DMS114 treated with DMSO at 0.1 percent for 48 hours (cell line): ENCODE data around the gene UNC119B.
"Not testable (repeated sequence)": the region's sequence is repeated elsewhere in the genome, so short reads cannot be mapped to it uniquely, and the experiment has no call there.

ENCODE experiments used
- DNase-seq: peaks from one replicate; lab custom pipeline; 2025; ENCODE audit not compliant: unreplicated experiment; lab: John Stamatoyannopoulos, UW

The UNC119B gene

DNA sequence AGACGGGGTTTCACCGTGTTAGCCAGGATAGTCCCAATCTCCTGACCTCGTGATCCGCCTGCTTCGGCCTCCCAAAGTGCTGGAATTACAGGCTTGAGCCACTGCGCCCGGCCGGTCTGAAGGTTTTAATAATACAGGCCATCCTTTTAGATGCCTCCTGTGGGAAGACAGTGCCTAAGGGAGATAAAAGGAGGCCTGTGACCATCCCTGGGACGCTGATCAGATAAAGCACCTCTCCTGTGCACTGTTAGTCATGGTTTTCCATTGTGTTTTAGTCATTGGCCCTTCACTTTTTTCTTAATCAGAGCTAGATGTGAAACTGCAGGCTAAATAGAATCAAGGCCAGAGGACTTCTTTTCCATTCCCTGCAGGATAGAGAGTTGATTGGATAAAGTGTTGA lies 7.8 kb downstream of the UNC119B start:
- no peak for DNase-seq

DNA sequence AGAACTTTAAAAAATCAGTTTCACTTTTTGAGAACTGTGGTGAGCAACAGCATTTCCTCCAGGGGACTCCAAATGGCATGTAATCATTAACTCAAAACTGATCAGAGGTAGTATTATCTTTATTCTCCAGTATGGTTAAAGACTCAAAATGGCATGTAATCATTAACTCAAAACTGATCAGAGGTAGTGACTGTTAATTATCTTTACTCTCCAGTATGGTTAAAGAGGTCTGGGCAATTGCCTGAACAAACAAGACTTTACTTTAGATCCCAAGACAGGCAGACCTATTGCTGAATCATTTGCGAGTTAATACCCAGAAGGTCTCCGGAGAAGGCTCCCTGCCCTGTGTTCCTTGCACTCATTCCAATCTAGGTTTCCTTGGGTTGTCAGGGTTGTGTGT lies 8.8 kb downstream of the UNC119B start:
- no peak for DNase-seq

DNA sequence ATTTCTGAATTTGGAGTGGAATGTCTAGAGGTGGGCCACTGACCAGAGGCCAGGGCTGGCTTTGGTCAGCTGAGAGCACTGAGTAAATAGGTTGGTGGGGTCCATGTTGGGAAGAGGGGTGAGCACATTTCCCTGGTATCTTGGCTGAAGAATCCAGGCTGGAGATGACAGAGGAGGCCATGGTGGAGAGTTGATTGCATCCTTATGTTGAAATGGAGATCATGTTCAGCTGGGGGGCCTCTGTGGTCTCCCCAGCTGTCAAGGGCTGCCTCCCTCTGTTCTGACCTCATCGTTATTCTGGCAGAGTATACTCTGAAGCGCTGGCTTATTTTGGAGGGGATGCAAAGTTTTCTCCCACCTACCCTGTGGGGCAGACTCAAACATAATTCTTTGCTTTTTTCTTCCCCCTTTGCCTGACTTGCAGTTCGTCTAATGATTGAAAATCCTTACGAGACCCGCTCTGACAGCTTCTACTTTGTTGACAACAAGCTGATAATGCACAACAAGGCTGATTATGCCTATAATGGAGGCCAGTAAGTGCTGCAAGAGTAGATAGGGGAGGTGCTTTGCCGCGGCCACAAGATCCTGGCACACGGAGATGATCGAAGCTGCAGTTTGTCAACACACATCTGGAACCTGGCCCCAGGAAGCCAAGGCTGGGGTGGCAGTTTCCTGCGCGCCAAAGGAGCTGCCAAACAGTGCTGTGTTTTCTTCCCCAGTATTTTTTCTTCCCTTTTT lies 9.4 kb downstream of the UNC119B start:
- DNase-seq, result no peak

DNA sequence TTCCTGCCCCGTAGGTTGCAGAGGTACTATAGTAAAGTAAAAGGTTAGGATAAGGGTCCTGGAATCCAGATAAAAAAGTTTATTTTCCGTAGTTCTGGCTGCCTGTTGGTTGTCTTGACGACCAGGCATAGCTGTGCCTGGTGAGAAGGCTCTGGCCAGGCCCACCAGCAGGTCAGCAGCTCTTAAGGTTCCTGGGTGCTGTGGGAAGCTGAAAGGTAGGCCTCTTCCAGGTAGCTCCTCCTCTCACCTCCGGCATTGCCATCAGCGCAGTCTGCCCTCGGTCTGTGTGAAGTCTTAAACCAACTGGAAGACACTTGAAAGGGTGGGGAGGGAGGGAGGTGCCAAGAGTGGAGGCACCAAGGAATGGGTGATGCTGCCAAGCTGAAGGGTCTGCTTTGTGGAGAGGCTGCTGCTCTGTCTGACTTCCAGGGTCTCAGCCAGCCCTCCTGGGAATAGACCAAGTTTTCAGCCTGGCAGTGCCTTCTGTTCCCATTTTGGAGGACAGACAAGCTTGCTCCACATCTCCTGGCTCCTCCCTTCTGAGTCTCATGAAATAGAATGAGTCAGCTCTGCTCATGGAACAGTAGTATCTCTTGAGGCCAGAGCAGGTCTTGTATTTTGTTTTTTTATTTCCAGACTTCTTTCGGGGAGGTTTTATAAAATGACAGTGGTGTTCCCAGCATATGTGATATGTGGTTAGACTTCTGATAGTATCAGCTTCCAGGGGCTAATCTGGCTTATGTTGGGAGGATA lies 10.2 kb downstream of the UNC119B start:
- no peak for DNase-seq

DNA sequence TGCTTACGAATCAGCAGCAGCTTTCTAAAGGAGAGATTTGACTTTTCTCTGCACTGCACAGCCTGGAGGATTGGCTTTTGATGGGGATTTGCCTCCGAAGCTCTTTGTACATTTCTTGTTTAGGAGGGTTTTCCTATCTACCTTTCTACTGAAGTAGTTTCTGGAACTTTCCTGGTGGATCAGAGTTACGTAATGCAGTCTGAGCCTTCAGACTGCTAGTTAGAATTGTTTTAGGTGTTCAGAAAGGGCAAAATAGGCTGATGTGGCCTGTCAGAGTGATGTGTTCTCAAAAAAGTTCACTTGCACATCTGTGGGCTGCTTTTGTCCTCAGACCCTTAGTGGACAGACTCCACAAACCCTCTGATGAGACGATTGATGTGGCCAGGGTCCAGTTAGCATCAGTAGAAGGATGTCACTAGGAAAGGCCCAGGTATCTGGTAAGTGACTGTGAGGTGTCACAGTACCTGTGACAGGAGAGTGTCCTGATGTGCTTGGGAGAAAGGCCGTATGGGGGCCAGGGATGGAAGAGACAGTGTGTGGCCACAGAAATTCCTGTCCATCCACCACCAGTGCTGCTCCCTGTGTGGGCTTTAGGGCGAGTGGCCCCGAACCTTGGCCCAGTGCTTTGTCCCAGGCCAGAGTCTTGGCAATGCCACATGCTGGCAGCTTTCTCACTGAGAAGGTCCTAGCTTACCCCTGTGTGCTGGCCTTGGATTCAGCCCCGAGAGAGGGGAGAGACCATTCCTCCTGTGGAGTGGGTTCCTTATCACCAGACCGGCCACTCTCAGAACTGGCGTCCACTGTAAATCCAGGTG lies 10.9 kb downstream of the UNC119B start:
- no peak for DNase-seq

DNA sequence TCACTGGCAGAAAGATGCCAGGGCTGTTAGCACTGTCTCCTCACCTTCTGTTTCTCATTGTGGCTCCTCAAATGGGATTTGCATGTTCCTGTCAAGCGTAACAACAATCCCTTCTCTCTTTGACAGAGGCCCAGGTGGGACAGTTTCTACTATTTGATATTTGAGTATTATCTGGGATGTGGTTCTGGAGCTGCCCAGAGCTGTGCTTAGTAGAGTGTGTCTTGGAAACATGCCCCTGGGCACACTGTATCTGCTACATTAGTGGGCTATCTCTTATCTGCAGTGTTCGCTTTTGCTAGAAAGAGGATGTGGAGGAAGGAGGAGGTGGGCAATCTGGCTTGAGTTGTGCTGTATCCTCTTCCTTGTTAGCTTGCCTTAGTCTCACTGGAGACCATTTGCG lies 11.6 kb downstream of the UNC119B start:
- DNase-seq, result no peak

DNA sequence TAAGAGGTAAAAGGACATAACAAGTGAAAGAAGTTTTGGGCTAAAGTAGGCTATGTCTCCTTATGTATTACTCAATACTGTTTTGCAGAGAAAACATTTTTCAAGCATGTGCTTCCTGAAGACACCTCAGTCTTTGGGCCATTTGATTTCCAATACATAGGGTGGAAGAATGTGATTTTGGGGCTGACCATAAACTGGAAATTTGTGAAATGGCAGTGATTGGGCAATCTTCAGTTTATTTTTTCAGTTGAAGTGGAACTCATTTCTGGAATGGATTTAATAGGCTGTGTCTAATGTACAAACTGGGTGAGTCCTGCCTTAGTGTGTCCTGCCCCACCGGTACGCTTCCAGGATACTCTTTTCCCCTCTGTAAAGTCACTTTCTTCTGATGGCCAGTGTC lies 12.5 kb downstream of the UNC119B start:
- no peak for DNase-seq

DNA sequence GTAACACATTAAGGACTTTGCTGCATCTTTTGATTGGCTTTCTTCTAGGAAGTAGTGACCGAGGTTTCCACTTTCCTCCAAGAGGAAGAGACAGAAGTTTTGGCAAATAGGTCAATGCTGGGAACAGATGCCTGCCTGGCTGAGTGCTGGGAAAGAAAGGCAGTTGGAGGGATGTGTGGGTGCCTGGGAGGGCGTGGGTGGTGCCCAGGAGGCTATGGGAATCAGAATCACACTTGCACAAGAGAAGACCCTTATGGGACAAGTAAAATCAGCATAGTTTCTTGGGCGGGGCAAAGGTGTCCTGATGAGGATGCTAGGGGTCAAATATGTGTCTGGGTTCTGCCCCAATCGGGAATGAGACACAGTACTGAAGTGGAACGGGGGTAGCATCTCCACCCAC lies 14.5 kb downstream of the UNC119B start:
- DNase-seq, result no peak

DNA sequence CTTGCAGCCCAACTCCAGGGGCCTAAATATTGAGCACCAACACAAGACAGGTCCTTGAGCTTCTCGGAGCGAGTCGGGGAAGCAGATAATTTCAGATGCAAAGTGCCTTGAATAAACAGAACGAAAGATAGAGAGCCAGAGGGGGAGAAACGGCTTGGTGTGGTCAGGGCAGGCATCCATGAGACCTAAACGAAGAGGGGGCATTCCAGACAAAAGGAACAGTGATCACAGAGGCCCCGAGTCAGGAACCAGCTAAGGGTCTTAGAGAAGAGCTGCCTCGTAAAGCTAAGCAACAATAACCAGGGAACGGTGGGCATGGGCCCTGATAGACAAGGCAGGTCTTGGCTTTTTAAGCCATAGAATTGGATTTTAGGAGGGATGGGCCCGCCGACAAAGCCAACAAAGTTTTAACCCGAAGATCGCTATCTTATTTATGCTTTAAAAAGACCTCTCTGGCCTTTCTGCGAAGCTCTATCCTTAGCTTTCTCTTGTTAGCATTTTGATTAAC lies 14.9 kb downstream of the UNC119B start:
- no peak for DNase-seq

DNA sequence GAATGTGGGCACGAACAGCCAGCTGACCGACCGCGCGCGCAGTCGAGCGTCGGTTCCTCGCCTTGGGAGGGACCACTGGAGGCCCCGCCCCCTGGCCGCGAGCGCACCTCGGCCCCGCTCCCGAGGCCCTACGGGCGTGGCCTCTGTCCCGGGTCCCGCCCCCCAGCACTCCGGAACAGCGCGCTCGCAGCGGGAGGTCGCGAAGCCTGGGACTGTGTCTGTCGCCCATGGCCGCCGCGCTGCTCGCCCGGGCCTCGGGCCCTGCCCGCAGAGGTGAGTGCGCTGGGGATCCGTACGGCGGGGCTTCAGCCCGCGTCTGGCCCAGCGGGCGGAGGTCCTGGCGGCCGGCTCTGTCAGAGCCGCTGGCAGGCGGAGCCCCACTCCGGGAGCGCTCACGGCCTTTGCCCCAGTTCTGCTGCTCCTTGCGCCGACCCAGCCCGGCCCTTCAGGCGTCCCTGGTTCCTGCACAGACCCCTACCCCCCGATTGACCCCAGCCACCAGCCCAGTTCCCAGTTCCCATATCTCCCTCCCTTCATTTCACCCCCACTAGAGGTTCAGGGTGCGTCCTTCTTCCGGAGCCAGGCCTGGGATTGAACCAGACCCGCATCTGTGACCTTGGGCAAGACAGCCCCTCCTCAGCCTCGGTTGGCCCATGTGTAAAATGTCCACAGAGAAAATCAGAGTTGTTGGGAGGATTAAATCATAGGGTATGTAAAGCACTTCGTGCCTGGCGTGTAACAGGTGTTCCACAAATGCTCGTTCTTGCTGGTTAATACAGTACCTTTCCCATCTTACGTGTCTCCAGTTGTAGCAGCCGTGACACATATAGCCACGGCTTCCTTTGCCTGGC lies 15.6 kb downstream of the UNC119B start, which contains the start of gene ACADS:
Gene ACADS, plus strand, starts transcription at position 168 of the 851 bp plus-strand sequence. Its CDS starts 60 bp downstream, at position 228.
- DNase-seq, result no peak

DNA sequence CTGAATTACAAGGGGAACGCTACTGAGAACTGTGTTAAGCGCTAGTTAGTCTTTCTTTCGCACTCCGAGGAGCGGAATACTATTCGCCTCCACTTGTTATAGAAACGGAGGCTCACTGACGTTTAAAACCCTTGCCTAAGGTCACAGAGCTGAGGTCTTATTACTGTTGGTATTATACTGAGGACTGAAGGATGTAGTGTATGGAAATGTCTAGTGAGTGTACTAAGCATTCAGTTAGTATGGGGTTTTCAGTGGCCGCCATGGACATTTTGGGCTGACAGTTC lies 16.2 kb downstream of the UNC119B start:
- no peak for DNase-seq

DNA sequence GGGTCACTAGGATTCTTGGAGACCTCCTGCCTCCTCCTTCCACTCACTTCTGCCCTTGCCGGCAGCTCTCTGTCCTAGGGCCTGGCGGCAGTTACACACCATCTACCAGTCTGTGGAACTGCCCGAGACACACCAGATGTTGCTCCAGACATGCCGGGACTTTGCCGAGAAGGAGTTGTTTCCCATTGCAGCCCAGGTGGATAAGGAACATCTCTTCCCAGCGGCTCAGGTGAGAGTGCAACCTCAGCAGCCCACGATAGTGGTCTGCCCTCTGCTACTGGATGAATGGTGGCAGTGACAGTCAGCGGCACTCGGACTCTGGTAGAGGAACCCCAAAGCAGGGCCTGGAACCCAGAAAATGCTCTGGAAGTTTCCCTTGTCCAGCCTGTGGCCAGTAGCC lies 16.7 kb downstream of the UNC119B start:
- no peak for DNase-seq

DNA sequence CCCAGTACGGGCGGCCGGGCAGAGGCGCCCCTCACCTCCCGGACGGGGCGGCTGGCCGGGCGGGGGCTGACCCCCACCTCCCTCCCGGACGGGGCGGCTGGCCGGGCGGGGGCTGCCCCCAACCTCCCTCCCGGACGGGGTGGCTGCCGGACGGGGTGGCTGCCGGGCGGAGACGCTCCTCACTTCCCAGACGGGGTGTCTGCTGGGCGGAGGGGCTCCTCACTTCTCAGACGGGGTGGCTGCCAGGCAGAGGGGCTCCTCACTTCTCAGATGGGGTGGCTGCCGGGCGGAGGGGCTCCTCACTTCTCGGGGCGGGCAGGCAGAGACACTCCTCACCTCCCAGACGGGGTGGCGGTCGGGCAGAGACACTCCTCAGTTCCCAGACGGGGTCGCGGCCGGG lies 21.9 kb downstream of the UNC119B start:
- DNase-seq, result not testable (repeated sequence)

DNA sequence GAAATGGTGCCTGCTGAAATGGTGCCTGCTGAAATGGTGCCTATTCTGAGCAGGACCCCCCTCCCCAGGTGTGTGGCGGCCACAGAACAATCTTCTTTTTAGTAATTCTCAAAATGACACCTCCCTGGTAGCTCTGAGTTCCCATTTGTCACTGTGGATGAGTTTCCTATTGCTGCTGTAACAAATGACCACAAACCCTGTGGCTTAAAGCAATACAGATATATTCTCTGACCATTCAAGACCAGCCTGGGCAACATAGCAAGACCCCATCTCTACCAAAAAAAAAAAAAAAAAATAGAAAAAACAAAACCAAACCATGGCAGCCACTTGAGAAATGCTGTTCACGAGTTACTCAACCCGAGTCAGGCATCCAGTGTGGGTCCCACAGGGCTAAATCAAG lies 23.3 kb downstream of the UNC119B start:
- no peak for DNase-seq

DNA sequence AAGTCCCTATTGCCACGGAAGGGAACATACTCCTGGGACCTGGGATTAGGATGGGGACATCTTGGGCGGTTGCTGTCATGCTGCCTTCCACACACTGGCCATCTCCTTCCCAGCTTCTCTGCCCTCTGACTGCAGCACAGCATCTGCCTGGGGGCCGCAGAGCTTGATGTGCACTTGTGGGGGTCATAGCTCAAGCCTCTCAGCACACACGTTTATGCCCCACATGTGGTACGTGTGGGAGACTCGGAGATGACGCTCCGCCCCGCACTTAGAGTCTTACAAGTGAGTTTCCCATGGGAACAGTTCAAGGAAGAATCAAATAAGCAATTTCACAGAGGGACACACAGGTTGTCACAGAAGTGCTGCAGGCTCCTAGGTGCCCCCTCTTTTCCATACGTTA lies 24.0 kb downstream of the UNC119B start:
- DNase-seq, result no peak

DNA sequence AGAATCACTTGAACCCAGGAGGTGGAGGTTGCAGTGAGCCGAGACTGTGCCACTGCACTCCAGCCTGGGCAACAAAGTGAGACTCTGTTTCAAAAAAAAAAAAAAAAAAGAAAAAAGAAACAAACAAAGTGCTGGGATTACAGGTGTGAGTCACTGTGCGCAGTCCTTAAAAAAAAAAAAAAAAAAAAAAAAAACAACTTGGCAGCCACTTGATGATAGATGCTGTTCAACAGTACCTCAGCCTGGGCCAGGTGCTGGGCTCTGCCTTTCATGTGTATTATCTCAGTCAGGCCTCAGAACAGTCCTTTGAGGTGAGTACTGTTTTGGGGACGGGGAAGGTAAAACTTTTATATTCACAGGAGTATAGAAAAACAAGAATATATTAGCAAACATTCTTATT lies 24.9 kb downstream of the UNC119B start:
- no peak for DNase-seq

DNA sequence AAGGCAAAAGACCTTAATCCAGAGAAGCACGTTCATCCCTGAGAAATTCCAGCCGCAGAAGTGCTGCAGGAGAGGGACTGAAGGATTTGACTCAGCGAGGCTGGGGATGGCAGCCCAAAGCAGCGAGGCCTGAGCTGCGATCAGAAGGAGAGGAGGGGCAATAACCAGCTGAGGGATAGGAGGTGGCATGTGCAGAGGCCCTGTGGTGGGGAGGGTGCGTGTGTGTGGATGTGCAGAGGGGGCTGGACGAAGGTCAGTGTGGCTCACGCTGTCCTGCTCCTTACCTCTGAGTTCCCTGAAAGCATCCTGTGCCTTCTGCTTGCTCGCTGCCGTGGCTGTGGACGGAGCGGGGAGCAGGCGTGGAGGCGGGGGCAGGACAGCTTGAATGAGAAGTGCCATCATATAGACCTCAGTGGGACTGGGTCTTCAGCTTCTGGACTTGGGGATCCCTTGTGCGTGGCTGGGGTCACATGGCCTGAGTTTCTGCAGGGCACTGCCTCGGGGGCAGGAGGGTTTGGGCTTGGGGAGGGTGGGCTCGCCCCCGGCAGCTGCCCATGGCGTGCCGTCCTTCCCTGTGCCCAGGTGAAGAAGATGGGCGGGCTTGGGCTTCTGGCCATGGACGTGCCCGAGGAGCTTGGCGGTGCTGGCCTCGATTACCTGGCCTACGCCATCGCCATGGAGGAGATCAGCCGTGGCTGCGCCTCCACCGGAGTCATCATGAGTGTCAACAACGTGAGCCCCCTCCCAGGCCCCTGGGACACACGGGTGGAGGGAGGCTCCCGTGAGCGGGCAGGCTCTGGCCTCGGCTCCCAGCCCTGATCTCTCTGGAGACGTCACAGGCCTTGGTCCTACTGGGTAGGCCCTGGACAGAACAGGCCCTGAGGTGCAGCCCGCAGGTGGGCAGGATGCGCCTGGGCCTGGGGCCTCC lies 26.4 kb downstream of the UNC119B start:
- DNase-seq, result no peak

DNA sequence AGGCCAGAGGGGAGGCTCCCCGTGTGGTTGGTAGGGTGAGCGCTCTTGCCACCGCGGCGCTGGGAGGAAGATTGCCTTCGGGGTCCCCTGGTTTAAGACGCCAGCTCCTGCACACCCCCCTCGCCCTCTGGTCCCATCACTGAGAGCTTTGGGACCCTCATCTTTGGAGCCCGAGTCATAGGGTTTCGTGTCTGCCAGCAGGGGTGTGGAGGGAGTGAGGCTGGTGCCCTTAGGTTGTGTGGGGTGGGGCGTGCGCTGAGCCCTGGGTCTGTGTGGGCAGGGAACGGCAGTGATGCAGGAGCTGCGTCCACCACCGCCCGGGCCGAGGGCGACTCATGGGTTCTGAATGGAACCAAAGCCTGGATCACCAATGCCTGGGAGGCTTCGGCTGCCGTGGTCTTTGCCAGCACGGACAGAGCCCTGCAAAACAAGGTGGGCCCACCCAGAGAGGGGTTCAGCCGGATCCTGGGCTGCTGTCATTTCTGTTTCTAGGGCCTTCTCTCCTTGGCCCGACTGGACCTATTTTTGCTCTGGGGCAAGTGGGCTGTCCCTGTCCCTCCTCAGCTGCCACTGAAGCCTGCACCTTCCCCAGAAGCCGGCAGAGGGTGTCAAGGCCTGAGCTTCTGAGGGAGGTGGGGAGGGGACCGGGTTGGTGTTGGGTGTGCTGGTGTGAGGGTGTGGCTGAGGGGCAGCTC lies 27.4 kb downstream of the UNC119B start:
- peak; percentile 7 for DNase-seq
